Measurements from ENCODE around the gene LAMTOR2. TPM values are rescaled to one million over a fixed set of nuclear protein-coding genes. Genes with fewer than 3 reads are reported as not detected.
A peak's percentile ranks its signal among the peaks of the same experiment; 100 is the strongest.

The LAMTOR2 gene
- total RNA-seq, 2 donors from 2014 or later, result 44.2 to 47.5 TPM

GRCh38 chr1:156098784-156099183 is 44.2 kb downstream of the LAMTOR2 start:
- Histone ChIP-seq H3K9me3 (no peaks in the 10 kb centered on the region), H3K4me1 (peaks cover 32% of the 10 kb centered on the region), H3K27me3 (no peaks in the 10 kb centered on the region), H3K27ac (no peak overlapping the region), H3K36me3 (replicated peaks in 1 of 2; ENCODE audit: insufficient read depth in 1 of 2, low read depth in 2 of 2) (no peaks in the 10 kb centered on the region), H3K4me3 (no peak overlapping the region)
- WGBS, 2 donors, result 83% methylated on average over 2 of the region's 2 CpGs; no CpG with 5 or more reads in 1 of the 2 donors
- ATAC-seq (no peak), DNase-seq (no peak)
- intact Hi-C loops (cut with DNase I), result no loop called here
- TF ChIP-seq POLR2A (IDR thresholded peaks at IDR 0.05), result no peak
- no peak for TF ChIP-seq CTCF (IDR thresholded peaks at IDR 0.05)

GRCh38 chr1:156099282-156099681 is 44.7 kb downstream of the LAMTOR2 start:
- Histone ChIP-seq H3K27ac (no peak overlapping the region), H3K36me3 (replicated peaks in 1 of 2; ENCODE audit: insufficient read depth in 1 of 2, low read depth in 2 of 2) (no peaks in the 10 kb centered on the region), H3K9me3 (no peaks in the 10 kb centered on the region), H3K4me3 (no peak overlapping the region), H3K4me1 (peaks cover 37% of the 10 kb centered on the region), H3K27me3 (no peaks in the 10 kb centered on the region)
- DNase-seq (no peak), ATAC-seq (no peak)
- 59 to 64% methylated on average over 3 of the region's 3 CpGs for WGBS, 2 donors
- TF ChIP-seq POLR2A (IDR thresholded peaks at IDR 0.05), result no peak
- no peak for TF ChIP-seq CTCF (IDR thresholded peaks at IDR 0.05)
- intact Hi-C loops (cut with DNase I), result no loop called here

GRCh38 chr1:156100205-156100995 is 45.8 kb downstream of the LAMTOR2 start:
- H3K9me3 ChIP-seq, result no peaks in the 10 kb centered on the region
- H3K4me3 ChIP-seq, result no peak overlapping the region
- no peaks in the 10 kb centered on the region for H3K27me3 ChIP-seq
- DNase-seq (no peak), ATAC-seq (no peak)
- H3K27ac ChIP-seq, result no peak overlapping the region
- WGBS, 2 donors, result 52 to 53% methylated on average over 4 of the region's 4 CpGs
- intact Hi-C loops (cut with DNase I), result no loop called here
- H3K4me1 ChIP-seq, result peaks cover 48% of the 10 kb centered on the region
- TF ChIP-seq POLR2A (IDR thresholded peaks at IDR 0.05), result no peak
- no peak for TF ChIP-seq CTCF (IDR thresholded peaks at IDR 0.05)
- no peaks in the 10 kb centered on the region for H3K36me3 ChIP-seq (replicated peaks in 1 of 2; ENCODE audit: insufficient read depth in 1 of 2, low read depth in 2 of 2)

- Histone ChIP-seq H3K9me3 (no peaks in the 10 kb centered on the region), H3K4me1 (peaks cover 49% of the 10 kb centered on the region), H3K27me3 (no peaks in the 10 kb centered on the region), H3K36me3 (replicated peaks in 1 of 2; ENCODE audit: insufficient read depth in 1 of 2, low read depth in 2 of 2) (no peaks in the 10 kb centered on the region), H3K4me3 (no peak overlapping the region), H3K27ac (no peak overlapping the region)
- ATAC-seq (no peak), DNase-seq (peak in 1 of 4 donors; percentile 30)
- intact Hi-C loops (cut with DNase I), result no loop called here
- TF ChIP-seq CTCF (IDR thresholded peaks at IDR 0.05), result no peak
- no peak for TF ChIP-seq POLR2A (IDR thresholded peaks at IDR 0.05)
- WGBS, 2 donors, result 38 to 44% methylated on average over 5 to 6 of the region's 6 CpGs
These were observed 47.3 kb downstream of the LAMTOR2 start for GRCh38 chr1:156101880-156102279.
